HEK293T (cell line): ENCODE data around the gene CHURC1.

Source experiments
- CTCF ChIA-PET: fragments of 350-600 bp; formaldehyde crosslinking; extraction: SDS; loops from one replicate; lab custom pipeline; 2021; ENCODE audit warnings: antibody characterized with exemption, inconsistent platforms; lab: Yijun Ruan, JAX
- POLR2A ChIA-PET: fragments of 350-600 bp; formaldehyde crosslinking; extraction: SDS; loops from one replicate; lab custom pipeline; 2020; ENCODE audit warnings: antibody characterized with exemption, inconsistent platforms; lab: Yijun Ruan, JAX
- DNase-seq: peaks from one replicate; pipeline ENCODE4 v3.0.0; 2012; ENCODE audit warnings: mixed read lengths; ENCODE audit errors: extremely low spot score
- ARNT ChIP-seq: fragments of 450-650 bp; IDR thresholded peaks from 2 replicates; pipeline ENCODE4 v1.6.1; 2017; ENCODE audit warnings: mild to moderate bottlenecking
- BHLHE40 ChIP-seq: fragments of 450-650 bp; IDR thresholded peaks from 2 replicates; pipeline ENCODE4 v1.6.1; 2016; ENCODE audit warnings: mild to moderate bottlenecking, moderate library complexity, borderline replicate concordance
- CTBP1 ChIP-seq: fragments of 450-650 bp; IDR thresholded peaks from 2 replicates; pipeline ENCODE4 v1.6.1; 2016; ENCODE audit warnings: borderline replicate concordance
- ELF4 ChIP-seq: fragments of 450-650 bp; IDR thresholded peaks from 2 replicates; pipeline ENCODE4 v1.6.1; 2017; ENCODE audit warnings: antibody characterized with exemption
- FOXA1 ChIP-seq: fragments of 450-650 bp; IDR thresholded peaks from 2 replicates; pipeline ENCODE4 v1.6.1; 2016; ENCODE audit warnings: mild to moderate bottlenecking
- FOXK2 ChIP-seq: fragments of 450-650 bp; IDR thresholded peaks from 2 replicates; pipeline ENCODE4 v1.6.1; 2016; ENCODE audit warnings: mild to moderate bottlenecking
- FOXM1 ChIP-seq: fragments of 450-650 bp; IDR thresholded peaks from 2 replicates; pipeline ENCODE4 v1.6.1; 2017; ENCODE audit warnings: mild to moderate bottlenecking, borderline replicate concordance
- HDGF ChIP-seq: fragments of 450-650 bp; IDR thresholded peaks from 2 replicates; pipeline ENCODE4 v1.6.1; 2017; ENCODE audit warnings: antibody characterized with exemption, borderline replicate concordance
- L3MBTL2 ChIP-seq: fragments of 450-650 bp; conservative IDR thresholded peaks from 2 replicates; pipeline ENCODE4 v1.6.1; 2016; ENCODE audit warnings: mild to moderate bottlenecking
- LEF1 ChIP-seq: fragments of 450-650 bp; IDR thresholded peaks from 2 replicates; pipeline ENCODE4 v1.6.1; 2017; ENCODE audit warnings: mild to moderate bottlenecking, borderline replicate concordance
- NFRKB ChIP-seq: fragments of 450-650 bp; IDR thresholded peaks from 2 replicates; pipeline ENCODE4 v1.6.1; 2016; ENCODE audit warnings: mild to moderate bottlenecking, moderate library complexity
- PKNOX1 ChIP-seq: fragments of 450-650 bp; IDR thresholded peaks from 2 replicates; pipeline ENCODE4 v1.6.1; 2016
- SP1 ChIP-seq: fragments of 450-650 bp; IDR thresholded peaks from 2 replicates; pipeline ENCODE4 v1.6.1; 2017
- SUZ12 ChIP-seq: fragments of 450-650 bp; IDR thresholded peaks from 2 replicates; pipeline ENCODE4 v1.6.1; 2016; ENCODE audit warnings: mild to moderate bottlenecking
- TARDBP ChIP-seq: fragments of 450-650 bp; IDR thresholded peaks from 2 replicates; pipeline ENCODE4 v1.6.1; 2016
- ZNF384 ChIP-seq: fragments of 450-650 bp; IDR thresholded peaks from 2 replicates; pipeline ENCODE4 v1.6.1; 2016

The CHURC1 gene

GRCh38 chr14:64926398-64926995, 12.2 kb downstream of the CHURC1 start:
- no peak for DNase-seq
- POLR2A ChIA-PET: interaction anchor here (1.8 to 2.2 kb wide), 2 partner anchors 10 to 12 kb away, joined by 5 to 10 read pairs; partner anchors contain the start of gene CHURC1
- TF ChIP-seq HDGF (no peak), NFRKB (no peak), SUZ12 (no peak), ELF4 (no peak), FOXA1 (no peak), LEF1 (no peak), ARNT (no peak), PKNOX1 (no peak), FOXM1 (no peak), CTBP1 (no peak), SP1 (no peak), BHLHE40 (no peak), TARDBP (no peak), L3MBTL2 (no peak), FOXK2 (no peak), ZNF384 (no peak)
- CTCF ChIA-PET: interaction anchor here (0.7 kb wide), 1 partner anchor 258 kb away, joined by 4 read pairs; no protein-coding TSS in a partner anchor

GRCh38 chr14:64927031-64927430, 12.8 kb downstream of the CHURC1 start:
- ChIA-PET POLR2A (interaction anchor here (1.8 to 2.2 kb wide), 2 partner anchors 9 to 12 kb away, joined by 5 to 10 read pairs; partner anchors contain the start of gene CHURC1), CTCF (interaction anchor here (0.7 kb wide), 1 partner anchor 258 kb away, joined by 4 read pairs; no protein-coding TSS in a partner anchor)
- DNase-seq: no peak
- TF ChIP-seq ELF4 (no peak), ARNT (no peak), L3MBTL2 (no peak), FOXK2 (no peak), HDGF (no peak), LEF1 (no peak), FOXA1 (no peak), CTBP1 (no peak), ZNF384 (no peak), SUZ12 (no peak), SP1 (no peak), FOXM1 (no peak)

GRCh38 chr14:64928239-64929013, 14.2 kb downstream of the CHURC1 start:
- ChIA-PET CTCF (interaction anchor here (1.1 kb wide), 1 partner anchor 105 kb away, joined by 3 read pairs; no protein-coding TSS in a partner anchor), POLR2A (interaction anchor here (1.8 to 2.2 kb wide), 2 partner anchors 8 to 14 kb away, joined by 5 to 10 read pairs; partner anchors contain the start of gene CHURC1)
- no peak for DNase-seq
- TF ChIP-seq TARDBP (no peak), FOXA1 (no peak), HDGF (no peak), FOXK2 (no peak), L3MBTL2 (no peak), SUZ12 (no peak), ELF4 (no peak), FOXM1 (no peak), LEF1 (no peak), CTBP1 (no peak), SP1 (no peak), PKNOX1 (no peak), ZNF384 (no peak), BHLHE40 (no peak), ARNT (no peak), NFRKB (no peak)

- TF ChIP-seq PKNOX1 (no peak), SUZ12 (no peak), ELF4 (no peak), FOXM1 (no peak), LEF1 (no peak), SP1 (no peak), ZNF384 (no peak), CTBP1 (no peak), FOXK2 (no peak), L3MBTL2 (no peak), ARNT (no peak), BHLHE40 (no peak), NFRKB (no peak), FOXA1 (no peak), TARDBP (no peak), HDGF (no peak)
- no peak for DNase-seq
- CTCF ChIA-PET: no interaction called here
- POLR2A ChIA-PET: no interaction called here
These were observed 14.7 kb downstream of the CHURC1 start for GRCh38 chr14:64929014-64929359.

- no peak for TF ChIP-seq SP1
- TF ChIP-seq CTBP1: no peak
- no peak for TF ChIP-seq FOXA1
- TF ChIP-seq ARNT: no peak
- TF ChIP-seq BHLHE40: no peak
- TF ChIP-seq FOXM1: no peak
- TF ChIP-seq L3MBTL2: no peak
- TF ChIP-seq TARDBP: no peak
- no peak for TF ChIP-seq PKNOX1
- no peak for TF ChIP-seq ZNF384
- no peak for TF ChIP-seq FOXK2
- no peak for TF ChIP-seq LEF1
- TF ChIP-seq HDGF: no peak
- no peak for TF ChIP-seq SUZ12
- no peak for DNase-seq
- POLR2A ChIA-PET: no interaction called here
- CTCF ChIA-PET: no interaction called here
These were observed 16.0 kb downstream of the CHURC1 start for GRCh38 chr14:64930085-64930843.
